Upper lobe of left lung (tissue), 4 donors: ENCODE measurements around the gene SCCPDH.

Experiments
- CTCF ChIP-seq, 6 experiments: fragments of 450-650 bp in 4 of 6; fragments of 200-600 bp in 2 of 6; sonication (generic) in 2 of 6; IDR thresholded peaks; one replicate each; pipeline ENCODE4 v1.5.1; 2016 to 2019; ENCODE audit warnings: antibody characterized with exemption in 6 of 6
- POLR2A ChIP-seq, 4 donors: fragments of 450-650 bp; IDR thresholded peaks; one replicate each; pipeline ENCODE4 v1.5.1; 2016 to 2017; ENCODE audit warnings: antibody characterized with exemption in 4 of 4, mild to moderate bottlenecking in 2 of 4
- POLR2AphosphoS5 ChIP-seq, 2 donors: sonication (generic); formaldehyde crosslinking; IDR thresholded peaks; one replicate each; pipeline ENCODE4 v1.5.1; 2017; ENCODE audit warnings: antibody characterized with exemption in 2 of 2

- TF ChIP-seq POLR2A (IDR thresholded peaks at IDR 0.05) (no peak), CTCF (IDR thresholded peaks at IDR 0.05) (no peak), POLR2AphosphoS5 (IDR thresholded peaks at IDR 0.05) (no peak)
Measured at GRCh38 chr1:246797157-246797556, 72.9 kb downstream of the SCCPDH start.
